HG02623 (cell line): ENCODE data around the gene DDX5.

ENCODE experiments used
- ATAC-seq: cut with Tn5 transposase; IDR thresholded peaks from one replicate; pipeline ENCODE4 v1.9.1; 2021; ENCODE audit warnings: moderate library complexity; ENCODE audit not compliant: unreplicated experiment

The DDX5 gene

DNA sequence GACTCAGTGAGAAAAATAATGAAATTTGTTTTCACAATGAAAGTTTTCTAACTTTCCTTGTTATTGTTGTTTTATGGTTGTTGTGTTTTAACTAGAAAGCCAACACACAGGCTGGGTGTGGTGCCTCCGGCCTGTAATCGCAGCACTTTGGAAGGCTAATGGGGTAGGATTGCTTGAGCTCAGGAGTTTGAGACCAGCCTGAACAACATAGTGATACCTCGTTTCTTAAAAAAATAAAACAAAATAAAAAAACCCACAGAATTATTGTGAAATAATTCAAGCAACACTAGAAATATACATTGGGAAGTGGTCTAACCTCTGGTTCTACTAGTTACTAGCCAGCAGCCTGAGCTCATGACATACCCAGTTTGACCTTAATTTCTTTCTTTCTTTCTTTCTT lies 56.5 kb downstream of the DDX5 start:
- no peak for ATAC-seq

DNA sequence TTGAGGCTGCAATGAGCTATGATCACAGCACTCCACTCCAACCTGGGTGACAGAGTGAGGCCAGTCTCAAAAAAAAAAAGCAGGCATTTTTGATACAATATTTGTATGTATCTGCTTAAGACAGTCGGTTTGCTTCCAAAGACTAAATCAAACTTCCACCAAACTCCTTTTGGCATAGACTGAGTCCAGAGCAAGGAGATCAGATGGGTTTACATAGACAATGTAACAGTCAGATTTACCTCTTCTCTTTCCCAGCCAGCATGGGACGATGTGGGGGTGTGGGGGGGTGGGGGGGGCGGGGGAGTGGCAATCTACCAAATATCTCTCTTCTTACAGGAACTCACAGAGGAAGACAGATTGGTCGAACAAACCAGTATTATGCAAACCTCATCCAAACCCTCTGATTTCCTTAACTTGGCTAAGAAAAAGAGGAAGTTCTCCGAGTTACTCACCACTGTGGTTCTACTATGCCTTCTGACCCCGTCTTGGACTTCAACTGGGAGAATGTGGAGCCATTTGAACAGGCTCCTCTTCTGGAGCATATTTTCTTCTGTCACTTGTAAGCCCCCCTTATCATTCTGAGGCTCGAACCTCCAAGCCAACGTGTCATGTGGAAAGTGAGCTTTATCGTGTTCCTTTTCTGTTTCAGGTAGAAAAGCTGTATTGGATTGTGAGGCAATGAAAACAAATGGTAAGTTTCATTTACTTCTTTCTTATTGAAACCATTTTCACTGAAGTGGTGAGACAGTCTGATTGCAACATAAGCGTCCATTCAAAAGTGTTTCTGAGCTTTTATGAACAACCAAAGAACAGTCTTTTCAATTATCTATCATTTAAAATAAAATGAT lies 57.2 kb downstream of the DDX5 start, which contains the start of gene MILR1:
MILR1 (plus strand) TSS at position 451 of the 848 bp plus-strand sequence; CDS start at position 505, 54 bp downstream.
- ATAC-seq = no peak
